ENCODE data around the gene NAV1. TPM values are rescaled to one million over a fixed set of nuclear protein-coding genes. Genes with fewer than 3 reads are reported as not detected.
A peak's percentile ranks its signal among the peaks of the same experiment; 100 is the strongest.

NAV1 gene
- total RNA-seq, 4 donors from 2014 or later, result 26.0 to 84.1 (median 67.6) TPM

- ATAC-seq (ENCODE audit: low FRiP score) (no peak), DNase-seq (ENCODE audit: low spot score) (no peak)
- no peak for TF ChIP-seq CTCF (IDR thresholded peaks at IDR 0.05)
These were observed 16.6 kb downstream of the NAV1 start for GRCh38 chr1:201555593-201555945.

GRCh38 chr1:201556841-201557571, 18.1 kb downstream of the NAV1 start:
- DNase-seq (ENCODE audit: low spot score) (no peak), ATAC-seq (ENCODE audit: low FRiP score) (no peak)
- TF ChIP-seq CTCF (IDR thresholded peaks at IDR 0.05), result no peak

GRCh38 chr1:201557572-201557958, 18.6 kb downstream of the NAV1 start:
- DNase-seq (ENCODE audit: low spot score) (no peak), ATAC-seq (ENCODE audit: low FRiP score) (no peak)
- TF ChIP-seq CTCF (IDR thresholded peaks at IDR 0.05), result no peak

- peak in 1 of 3 donors; percentile 96 for TF ChIP-seq CTCF (IDR thresholded peaks at IDR 0.05)
- ATAC-seq (ENCODE audit: low FRiP score) (peak; percentile 87), DNase-seq (ENCODE audit: low spot score) (peak; percentile 55)
These were observed 20.8 kb downstream of the NAV1 start for GRCh38 chr1:201559679-201560162.

GRCh38 chr1:201560328-201561194, 21.6 kb downstream of the NAV1 start:
- no peak for TF ChIP-seq CTCF (IDR thresholded peaks at IDR 0.05)
- DNase-seq (ENCODE audit: low spot score) (no peak), ATAC-seq (ENCODE audit: low FRiP score) (no peak)

GRCh38 chr1:201561195-201561564, 22.3 kb downstream of the NAV1 start:
- no peak for TF ChIP-seq CTCF (IDR thresholded peaks at IDR 0.05)
- no peak for DNase-seq (ENCODE audit: low spot score)
- no peak for ATAC-seq (ENCODE audit: low FRiP score)

Data from omental fat pad (tissue), 4 donors.